ENCODE results near the gene MB.

The MB gene

DNA sequence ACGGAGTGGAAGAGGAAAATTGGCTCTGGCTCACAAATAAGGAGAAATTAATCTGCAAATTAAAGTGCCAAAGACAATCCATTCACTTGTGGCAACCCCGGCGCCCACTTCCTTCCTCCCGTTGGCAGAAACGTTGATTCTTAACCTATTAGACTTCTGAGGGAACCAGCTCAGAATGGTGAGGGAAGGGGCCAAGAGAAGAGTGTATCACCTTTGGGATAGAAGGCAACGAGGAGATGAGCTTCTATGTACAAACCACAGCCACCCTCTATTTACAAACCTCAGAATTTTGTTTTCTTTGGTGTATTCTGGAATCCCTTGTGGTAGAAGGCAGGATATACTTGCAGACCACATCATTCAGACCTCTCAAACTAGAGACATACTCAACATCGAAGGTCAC is 1.1 kb downstream of the MB start:
- Mint-ChIP-seq H3K36me3 (no peaks in the 10 kb centered on the region), H3K4me1 (peaks cover 21% of the 10 kb centered on the region), H3K27me3 (peaks cover 12% of the 10 kb centered on the region), H3K9me3 (no peaks in the 10 kb centered on the region), H3K27ac (no peak overlapping the region), H3K4me3 (no peak overlapping the region)
- CTCF ChIA-PET: interaction anchor here (1.0 to 2.4 kb wide), 2 partner anchors 11 to 265 kb away, joined by 5 to 12 read pairs; no protein-coding TSS in a partner anchor
- no peak for DNase-seq

DNA sequence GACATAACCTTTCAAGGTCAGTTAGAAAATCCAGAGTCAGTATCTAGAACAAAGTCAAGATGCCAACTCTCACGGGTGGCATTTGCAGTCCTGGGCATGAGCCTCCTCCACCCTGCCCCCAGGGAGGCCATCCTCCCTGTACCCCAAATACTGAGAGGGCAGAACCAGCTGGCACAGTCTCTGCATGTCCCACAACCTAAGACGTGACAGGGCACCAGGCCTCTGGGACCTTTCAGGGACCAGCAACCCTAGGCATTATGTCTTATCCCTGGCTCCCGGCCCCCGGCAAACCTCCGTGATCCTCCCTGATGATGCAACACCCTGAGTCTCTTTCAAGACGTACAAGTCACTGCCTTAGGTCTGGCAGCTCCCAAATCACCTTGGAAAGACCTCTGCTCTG is 2.0 kb downstream of the MB start:
- H3K27ac Mint-ChIP-seq: no peak overlapping the region
- no peak for DNase-seq
- H3K9me3 Mint-ChIP-seq: no peaks in the 10 kb centered on the region
- no peaks in the 10 kb centered on the region for H3K36me3 Mint-ChIP-seq
- H3K4me3 Mint-ChIP-seq: no peak overlapping the region
- CTCF ChIA-PET: interaction anchor here (2.4 kb wide), 1 partner anchor 12 kb away, joined by 12 read pairs; no protein-coding TSS in a partner anchor
- peaks cover 13% of the 10 kb centered on the region for H3K27me3 Mint-ChIP-seq
- H3K4me1 Mint-ChIP-seq: peaks cover 21% of the 10 kb centered on the region

- Mint-ChIP-seq H3K4me1 (peaks cover 21% of the 10 kb centered on the region), H3K4me3 (no peak overlapping the region), H3K27ac (no peak overlapping the region), H3K36me3 (no peaks in the 10 kb centered on the region), H3K9me3 (no peaks in the 10 kb centered on the region), H3K27me3 (peaks cover 12% of the 10 kb centered on the region)
- DNase-seq: no peak
- CTCF ChIA-PET: no interaction called here
Observed at GRCh38 chr22:35614404-35614803, 2.7 kb downstream of the MB start.

GRCh38 chr22:35612903-35613302 is 4.2 kb downstream of the MB start:
- peaks cover 21% of the 10 kb centered on the region for H3K4me1 Mint-ChIP-seq
- H3K27ac Mint-ChIP-seq: no peak overlapping the region
- no peak for DNase-seq
- CTCF ChIA-PET: interaction anchor here (1.0 kb wide), 1 partner anchor 14 kb away, joined by 3 read pairs; no protein-coding TSS in a partner anchor
- H3K27me3 Mint-ChIP-seq: peaks cover 22% of the 10 kb centered on the region
- H3K4me3 Mint-ChIP-seq: no peak overlapping the region
- no peaks in the 10 kb centered on the region for H3K9me3 Mint-ChIP-seq
- no peaks in the 10 kb centered on the region for H3K36me3 Mint-ChIP-seq

DNA sequence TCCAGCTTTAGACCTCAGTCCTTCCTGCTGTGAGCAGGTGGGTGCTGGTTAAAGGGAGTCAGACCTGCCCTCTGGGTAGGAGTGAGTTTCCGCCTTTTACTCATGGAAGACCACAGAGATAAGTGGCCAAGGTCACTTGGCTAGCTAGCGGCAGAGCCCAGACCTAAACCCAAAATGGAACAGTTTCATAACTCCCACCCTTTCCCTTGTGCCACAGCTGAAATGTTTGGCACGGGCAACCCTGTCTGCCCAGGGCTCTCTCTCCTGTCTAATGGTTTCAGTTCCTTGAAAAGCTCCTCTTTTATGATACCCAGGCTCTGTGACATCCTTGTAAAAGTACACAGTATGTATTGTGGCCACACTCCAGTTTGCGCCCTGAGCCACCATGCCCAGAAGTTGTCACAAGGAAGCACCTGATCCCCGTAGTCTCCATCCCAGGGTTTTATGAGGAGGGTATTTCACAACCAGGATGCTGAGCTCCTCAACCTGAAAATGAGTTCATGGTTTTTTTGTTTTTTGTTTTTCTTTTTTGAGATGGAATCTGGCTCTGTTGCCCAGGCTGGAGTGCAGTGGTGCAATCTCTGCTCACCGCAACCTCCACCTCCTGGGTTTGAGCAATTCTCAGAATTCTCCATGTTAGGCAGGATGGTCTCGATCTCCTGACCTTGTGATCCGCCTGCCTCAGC is 5.1 kb downstream of the MB start:
- H3K9me3 Mint-ChIP-seq: no peaks in the 10 kb centered on the region
- no peak overlapping the region for H3K27ac Mint-ChIP-seq
- no peak for DNase-seq
- peaks cover 21% of the 10 kb centered on the region for H3K4me1 Mint-ChIP-seq
- H3K27me3 Mint-ChIP-seq: peaks cover 27% of the 10 kb centered on the region
- H3K36me3 Mint-ChIP-seq: no peaks in the 10 kb centered on the region
- CTCF ChIA-PET: interaction anchor here (1.2 to 1.7 kb wide), 3 partner anchors 9 to 261 kb away, joined by 4 to 5 read pairs (median 5); no protein-coding TSS in a partner anchor
- H3K4me3 Mint-ChIP-seq: no peak overlapping the region

DNA sequence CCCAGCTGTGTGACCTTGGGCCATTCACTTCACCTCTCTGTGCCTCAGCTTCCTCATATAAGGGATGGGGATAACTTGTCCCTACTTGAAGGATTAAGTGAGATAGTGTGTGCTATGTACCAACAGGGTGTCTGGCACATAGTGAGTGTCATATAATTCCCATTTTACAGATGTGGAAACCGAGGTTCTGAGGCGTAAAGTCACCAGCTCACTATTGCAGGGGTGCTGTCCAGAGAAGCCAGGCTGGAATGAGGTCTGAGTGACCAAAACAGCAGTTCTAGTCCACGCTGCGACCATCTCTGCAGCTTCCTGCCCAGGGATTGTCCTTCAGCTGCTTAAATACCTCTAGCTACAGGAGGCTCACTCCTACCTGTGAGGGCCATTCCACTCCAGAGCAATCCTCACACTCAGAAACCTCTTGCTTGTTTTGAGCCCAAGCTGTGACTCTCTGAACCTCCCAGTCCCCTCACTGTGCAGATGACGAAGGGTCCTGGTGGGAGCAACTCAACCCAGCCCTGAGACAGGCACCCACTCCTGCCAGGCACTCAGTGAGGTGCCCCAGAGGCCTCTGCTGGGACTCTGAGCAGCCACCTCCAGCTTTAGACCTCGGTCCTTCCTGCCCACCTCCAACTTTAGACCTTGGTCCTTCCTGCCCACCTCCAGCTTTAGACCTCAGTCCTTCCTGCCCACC is 5.8 kb downstream of the MB start:
- CTCF ChIA-PET: interaction anchor here (1.2 to 1.7 kb wide), 3 partner anchors 9 to 260 kb away, joined by 4 to 5 read pairs (median 5); no protein-coding TSS in a partner anchor
- no peak overlapping the region for H3K27ac Mint-ChIP-seq
- peaks cover 14% of the 10 kb centered on the region for H3K4me1 Mint-ChIP-seq
- no peaks in the 10 kb centered on the region for H3K36me3 Mint-ChIP-seq
- no peak overlapping the region for H3K4me3 Mint-ChIP-seq
- DNase-seq: no peak
- peaks cover 33% of the 10 kb centered on the region for H3K27me3 Mint-ChIP-seq
- no peaks in the 10 kb centered on the region for H3K9me3 Mint-ChIP-seq

DNA sequence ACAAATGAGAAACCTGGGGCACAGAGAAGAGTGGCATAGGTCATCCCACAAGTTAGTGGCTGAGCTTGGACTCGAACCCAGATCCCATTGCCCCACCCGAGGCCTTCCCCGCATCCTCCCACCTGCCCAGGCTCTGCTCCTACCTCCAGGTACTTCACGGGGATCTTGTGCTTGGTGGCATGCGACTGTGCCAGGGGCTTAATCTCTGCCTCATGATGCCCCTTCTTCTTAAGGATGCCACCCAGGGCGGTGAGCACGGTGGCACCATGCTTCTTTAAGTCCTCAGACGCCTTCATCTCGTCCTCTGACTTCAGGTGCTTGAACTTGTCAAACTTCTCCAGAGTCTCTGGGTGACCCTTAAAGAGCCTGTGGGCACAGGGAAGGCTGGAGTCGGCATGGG is 6.4 kb downstream of the MB start:
- H3K4me1 Mint-ChIP-seq: peaks cover 8% of the 10 kb centered on the region
- DNase-seq: no peak
- H3K9me3 Mint-ChIP-seq: no peaks in the 10 kb centered on the region
- H3K36me3 Mint-ChIP-seq: no peaks in the 10 kb centered on the region
- H3K27me3 Mint-ChIP-seq: peaks cover 33% of the 10 kb centered on the region
- CTCF ChIA-PET: interaction anchor here (1.2 to 1.7 kb wide), 3 partner anchors 10 to 260 kb away, joined by 4 to 5 read pairs (median 5); no protein-coding TSS in a partner anchor
- no peak overlapping the region for H3K27ac Mint-ChIP-seq
- no peak overlapping the region for H3K4me3 Mint-ChIP-seq

DNA sequence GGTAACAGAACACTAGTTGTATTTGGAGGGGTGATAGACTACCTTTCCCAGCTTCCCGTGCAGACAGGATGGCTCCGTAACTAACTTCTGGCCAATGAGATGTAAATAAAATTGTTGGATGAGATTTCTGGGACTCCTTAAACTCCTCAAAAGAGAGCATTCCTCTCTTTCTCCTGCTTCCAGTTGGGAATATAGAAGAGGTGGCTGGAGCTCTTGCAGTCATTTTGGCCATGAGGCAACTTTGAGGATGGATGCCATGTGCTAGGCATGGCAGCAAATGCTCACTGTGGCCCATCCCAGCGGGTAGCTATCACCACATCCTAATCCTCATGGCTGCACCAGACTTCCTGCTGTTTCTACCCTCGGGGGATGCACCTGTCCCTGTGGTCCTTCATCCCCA is 7.4 kb downstream of the MB start:
- H3K36me3 Mint-ChIP-seq: no peaks in the 10 kb centered on the region
- peaks cover 5% of the 10 kb centered on the region for H3K4me1 Mint-ChIP-seq
- CTCF ChIA-PET: no interaction called here
- no peak overlapping the region for H3K27ac Mint-ChIP-seq
- DNase-seq: no peak
- H3K9me3 Mint-ChIP-seq: no peaks in the 10 kb centered on the region
- H3K27me3 Mint-ChIP-seq: peaks cover 33% of the 10 kb centered on the region
- no peak overlapping the region for H3K4me3 Mint-ChIP-seq

DNA sequence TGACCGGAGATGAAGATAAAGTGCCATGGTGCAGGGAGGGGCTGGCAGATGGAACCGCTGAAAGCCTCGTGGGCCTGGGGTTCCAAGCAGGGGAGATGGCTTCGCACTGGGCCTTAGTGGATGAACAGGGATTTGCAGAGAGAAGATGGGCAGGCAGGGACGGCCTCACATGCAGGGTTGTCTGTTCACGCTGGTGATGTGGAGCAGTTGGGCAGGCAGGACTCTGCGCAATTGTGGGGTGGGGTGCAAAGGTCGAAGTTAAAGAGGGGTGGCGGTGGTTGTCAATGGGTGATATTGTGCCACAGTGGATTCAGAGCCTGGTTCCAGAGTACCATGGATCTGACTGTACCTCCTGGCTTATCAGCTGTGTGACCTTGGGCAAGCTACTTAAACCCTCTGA is 7.9 kb downstream of the MB start:
- no peak for DNase-seq

DNA sequence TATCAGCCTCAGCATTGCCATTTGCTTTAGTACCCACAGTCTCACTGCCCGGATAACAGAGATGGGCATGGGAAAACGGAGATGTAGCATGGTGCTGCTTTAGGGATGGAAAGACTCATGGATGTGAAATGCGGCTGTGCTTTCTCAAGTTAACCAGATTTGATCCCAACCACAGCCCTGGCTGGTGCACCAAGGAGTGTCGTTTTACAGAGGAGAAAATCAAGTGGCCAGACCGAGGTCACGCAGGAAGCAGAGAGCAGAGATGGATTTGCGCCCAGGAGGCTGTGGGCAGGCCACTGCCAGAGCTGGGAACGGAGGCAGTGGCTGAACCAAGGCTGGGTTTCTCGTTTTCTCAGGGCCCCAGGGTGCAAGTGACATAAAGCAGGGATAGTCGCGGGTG is 9.0 kb downstream of the MB start:
- Mint-ChIP-seq H3K4me1 (peaks cover 5% of the 10 kb centered on the region), H3K9me3 (no peaks in the 10 kb centered on the region), H3K36me3 (no peaks in the 10 kb centered on the region), H3K27me3 (peaks cover 33% of the 10 kb centered on the region), H3K27ac (no peak overlapping the region), H3K4me3 (no peak overlapping the region)
- CTCF ChIA-PET: no interaction called here
- DNase-seq: no peak

More for the DNA sequence above, 7.9 kb downstream of the MB start:
- H3K27me3 Mint-ChIP-seq: peaks cover 33% of the 10 kb centered on the region
- no peak overlapping the region for H3K4me3 Mint-ChIP-seq
- no peaks in the 10 kb centered on the region for H3K9me3 Mint-ChIP-seq
- no peaks in the 10 kb centered on the region for H3K36me3 Mint-ChIP-seq
- no peak overlapping the region for H3K27ac Mint-ChIP-seq
- peaks cover 5% of the 10 kb centered on the region for H3K4me1 Mint-ChIP-seq
- CTCF ChIA-PET: no interaction called here

- DNase-seq: no peak
- Mint-ChIP-seq H3K27me3 (peaks cover 31% of the 10 kb centered on the region), H3K4me1 (peaks cover 3% of the 10 kb centered on the region), H3K36me3 (no peaks in the 10 kb centered on the region), H3K4me3 (no peak overlapping the region), H3K9me3 (no peaks in the 10 kb centered on the region), H3K27ac (no peak overlapping the region)
- CTCF ChIA-PET: no interaction called here
Observed at GRCh38 chr22:35606916-35607315, 10.2 kb downstream of the MB start.

- Mint-ChIP-seq H3K36me3 (no peaks in the 10 kb centered on the region), H3K27ac (no peak overlapping the region), H3K4me1 (no peaks in the 10 kb centered on the region), H3K27me3 (peaks cover 24% of the 10 kb centered on the region), H3K9me3 (no peaks in the 10 kb centered on the region), H3K4me3 (no peak overlapping the region)
- CTCF ChIA-PET: no interaction called here
- DNase-seq: no peak
Observed at GRCh38 chr22:35605851-35606481, 11.2 kb downstream of the MB start.

DNA sequence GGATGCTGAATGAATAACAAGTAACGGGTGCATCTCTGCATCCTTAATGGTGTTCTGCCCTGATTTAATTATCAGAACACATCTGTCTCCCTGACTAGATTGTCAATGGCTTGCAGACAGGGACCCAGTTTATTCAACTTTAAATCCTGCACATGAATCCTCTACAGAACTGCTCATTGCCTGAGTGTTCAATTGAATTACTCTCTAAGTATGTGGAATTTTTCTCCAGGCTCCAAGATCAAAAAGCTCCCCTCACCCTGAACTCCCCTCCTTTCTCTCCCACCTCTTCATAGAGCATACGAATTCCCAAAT is 11.8 kb downstream of the MB start:
- Mint-ChIP-seq H3K27ac (no peak overlapping the region), H3K4me1 (no peaks in the 10 kb centered on the region), H3K36me3 (no peaks in the 10 kb centered on the region), H3K9me3 (no peaks in the 10 kb centered on the region), H3K27me3 (peaks cover 21% of the 10 kb centered on the region), H3K4me3 (no peak overlapping the region)
- CTCF ChIA-PET: no interaction called here
- no peak for DNase-seq

DNA sequence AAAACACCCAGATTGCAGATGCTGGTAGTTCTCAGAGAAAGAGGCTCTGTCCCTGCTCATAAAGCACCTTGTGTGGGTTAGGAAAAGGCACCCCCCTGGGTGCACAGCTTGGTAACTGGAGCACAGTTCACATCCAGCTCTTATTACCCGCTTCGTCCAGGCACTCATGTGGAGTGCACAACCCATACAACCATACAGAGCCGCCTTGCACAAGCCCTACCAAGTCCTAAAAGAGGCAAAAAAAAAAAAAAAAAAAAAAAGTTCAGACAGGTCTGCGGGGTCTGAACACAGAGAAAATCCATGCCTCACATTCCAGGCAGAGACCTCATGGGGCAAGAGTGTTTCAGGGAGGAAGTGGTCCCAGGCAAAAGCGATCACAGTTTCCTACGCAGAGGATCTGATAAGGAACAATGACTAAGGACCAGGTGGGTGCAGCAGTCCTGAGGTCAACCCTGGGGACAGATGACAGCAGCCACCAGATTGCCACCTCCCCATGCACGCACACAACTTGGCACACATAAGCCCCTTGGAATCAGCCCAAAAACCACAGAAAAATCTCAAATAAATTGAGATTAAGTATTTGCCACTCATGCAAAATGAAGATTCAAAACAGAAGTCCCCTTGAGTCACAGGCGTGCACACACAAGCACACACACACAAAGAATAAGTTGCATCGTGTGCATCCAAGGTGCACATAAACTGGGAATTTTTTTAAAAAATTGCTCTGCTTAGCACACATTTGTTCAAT is 12.3 kb downstream of the MB start:
- H3K36me3 Mint-ChIP-seq: no peaks in the 10 kb centered on the region
- H3K27me3 Mint-ChIP-seq: peaks cover 21% of the 10 kb centered on the region
- no peaks in the 10 kb centered on the region for H3K9me3 Mint-ChIP-seq
- CTCF ChIA-PET: no interaction called here
- H3K27ac Mint-ChIP-seq: no peak overlapping the region
- no peak overlapping the region for H3K4me3 Mint-ChIP-seq
- H3K4me1 Mint-ChIP-seq: no peaks in the 10 kb centered on the region
- no peak for DNase-seq

Data from activated naive CD4-positive, alpha-beta T cell treated with anti-CD3 and anti-CD28 coated beads, Interleukin-2, amount 10 ng/mL, durations not matched to agents 7 days and 5 days (primary cell).